K562 (cell line): ENCODE measurements around the gene SMAP2. TPM values are rescaled to one million over a fixed set of nuclear protein-coding genes. Genes with fewer than 3 reads are reported as not detected.

ENCODE experiments used
- CBX3 ChIP-seq, 2 experiments: IDR thresholded peaks; 1 replicate in 1 of 2; 2 replicates in 1 of 2; pipeline ENCODE4 v1.6.1; 2012; ENCODE audit warnings: inconsistent platforms in 2 of 2, low read length in 2 of 2, borderline replicate concordance in 1 of 2, control low read depth in 1 of 2
- CC2D1A ChIP-seq: fragments of 450-650 bp; IDR thresholded peaks from 2 replicates; pipeline ENCODE4 v1.6.1; 2017; ENCODE audit warnings: mild to moderate bottlenecking
- CEBPZ ChIP-seq: fragments of 150-350 bp; IDR thresholded peaks from 2 replicates; pipeline ENCODE4 v1.6.1; 2014; ENCODE audit warnings: low read depth, mild to moderate bottlenecking, low read length, borderline replicate concordance
- DACH1 ChIP-seq: fragments of 450-650 bp; IDR thresholded peaks from 2 replicates; pipeline ENCODE4 v1.6.1; 2018; ENCODE audit not compliant: partially characterized antibody
- ETV5 ChIP-seq: sonication (generic); formaldehyde crosslinking; IDR thresholded peaks from 2 replicates; pipeline ENCODE4 v1.4.0; 2020; ENCODE audit warnings: low read depth, mild to moderate bottlenecking, missing genetic modification reagents
- FOSL1 ChIP-seq: fragments of 200-800 bp; sonication (Bioruptor generic); conservative IDR thresholded peaks from 2 replicates; pipeline ENCODE4 v1.6.1; 2016; ENCODE audit warnings: missing genetic modification characterization, missing compliant biosample characterization
- GATA2 ChIP-seq: sonication (generic); formaldehyde crosslinking; IDR thresholded peaks from 2 replicates; pipeline ENCODE4 v1.4.0; 2020; ENCODE audit warnings: mild to moderate bottlenecking, missing genetic modification reagents
- GATAD2A ChIP-seq: fragments of 450-650 bp; IDR thresholded peaks from 2 replicates; pipeline ENCODE4 v1.6.1; 2017
- GMEB1 ChIP-seq: fragments of 250-450 bp; sonication (Bioruptor Pico); IDR thresholded peaks from 2 replicates; pipeline ENCODE4 v1.4.0; 2020; ENCODE audit warnings: mild to moderate bottlenecking
- HIVEP1 ChIP-seq: fragments of 250-450 bp; sonication (Bioruptor Pico); IDR thresholded peaks from 2 replicates; pipeline ENCODE4 v1.4.0; 2020; ENCODE audit warnings: mild to moderate bottlenecking
- HMG20A ChIP-seq: fragments of 450-650 bp; formaldehyde crosslinking; conservative IDR thresholded peaks from 2 replicates; pipeline ENCODE4 v1.4.0; 2020; ENCODE audit warnings: mild to moderate bottlenecking, mixed read lengths
- JUN ChIP-seq, 2 experiments: sonication (generic) in 1 of 2; formaldehyde crosslinking in 1 of 2; IDR thresholded peaks; 2 replicates each; pipeline versions ENCODE4 v1.6.1 to v1.8.0; 2012 to 2022; ENCODE audit warnings: borderline replicate concordance in 2 of 2, mild to moderate bottlenecking in 2 of 2, improper control_type of control experiment in 1 of 2, low read depth in 1 of 2, low read length in 1 of 2, missing genetic modification reagents in 1 of 2
- KDM2B ChIP-seq: fragments of 250-450 bp; sonication (Bioruptor Pico); IDR thresholded peaks from 2 replicates; pipeline ENCODE4 v1.8.0; 2021; ENCODE audit warnings: mild to moderate bottlenecking, moderate library complexity
- LARP7 ChIP-seq: fragments of 450-650 bp; IDR thresholded peaks from 2 replicates; pipeline ENCODE4 v1.6.1; 2016
- LCOR ChIP-seq: sonication (generic); formaldehyde crosslinking; IDR thresholded peaks from 2 replicates; pipeline ENCODE4 v1.8.0; 2022; ENCODE audit warnings: mild to moderate bottlenecking, missing genetic modification reagents
- MAZ ChIP-seq, 2 experiments: fragments of 450-650 bp in 1 of 2; sonication (generic) in 1 of 2; formaldehyde crosslinking; IDR thresholded peaks in 1 of 2; conservative IDR thresholded peaks in 1 of 2; 2 replicates each; pipeline versions ENCODE4 v1.4.0 to v1.5.0; 2020; ENCODE audit warnings: mild to moderate bottlenecking in 1 of 2, missing genetic modification reagents in 1 of 2
- MTA2 ChIP-seq: fragments of 450-650 bp; IDR thresholded peaks from 2 replicates; pipeline ENCODE4 v1.6.1; 2016; ENCODE audit warnings: low read depth
- PHF20 ChIP-seq: fragments of 450-650 bp; IDR thresholded peaks from 2 replicates; pipeline ENCODE4 v1.6.1; 2018; ENCODE audit not compliant: partially characterized antibody
- POLR2AphosphoS2 ChIP-seq: IDR thresholded peaks from 2 replicates; pipeline ENCODE4 v1.6.1; 2012; ENCODE audit warnings: low read length, improper control_type of control experiment
- POLR2B ChIP-seq: fragments of 450-650 bp; IDR thresholded peaks from 2 replicates; pipeline ENCODE4 v1.6.1; 2018; ENCODE audit warnings: low read depth; ENCODE audit not compliant: partially characterized antibody
- SRSF3 ChIP-seq: fragments of 200-400 bp; formaldehyde crosslinking; IDR thresholded peaks from 2 replicates; pipeline ENCODE4 v1.6.1; 2016; ENCODE audit warnings: mild to moderate bottlenecking, low read length, moderate library complexity; ENCODE audit not compliant: insufficient read depth
- TCF7L2 ChIP-seq: fragments of 150-350 bp; IDR thresholded peaks from 2 replicates; pipeline ENCODE4 v1.6.1; 2016; ENCODE audit warnings: low read depth, mild to moderate bottlenecking, low read length, moderate library complexity
- TFAM ChIP-seq: fragments of 250-450 bp; sonication (Bioruptor Pico); conservative IDR thresholded peaks from 2 replicates; pipeline ENCODE4 v1.5.0; 2021; ENCODE audit warnings: mild to moderate bottlenecking, moderate library complexity
- ZC3H4 ChIP-seq: sonication (generic); formaldehyde crosslinking; IDR thresholded peaks from 2 replicates; pipeline ENCODE4 v1.9.0; 2021; ENCODE audit warnings: missing genetic modification reagents, borderline replicate concordance
- ZNF212 ChIP-seq: fragments of 450-650 bp; formaldehyde crosslinking; IDR thresholded peaks from 2 replicates; pipeline ENCODE4 v1.4.0; 2020; ENCODE audit warnings: mild to moderate bottlenecking
- ZNF347 ChIP-seq: fragments of 450-650 bp; formaldehyde crosslinking; IDR thresholded peaks from 2 replicates; pipeline ENCODE4 v1.4.0; 2020; ENCODE audit warnings: low read depth, mild to moderate bottlenecking, moderate library complexity
- polyA plus RNA-seq, 8 experiments: library from polyadenylated mRNA; depleted of rRNA in 4 of 8; stranded (reverse) in 5 of 8; unstranded in 3 of 8; fragments of >200 nt; fragmentation: Nextera tagmentation in 2 of 8; fragmentation: Illumina TruSeq in 1 of 8; extraction: Ambion mirVana in 2 of 8; extraction: Trizol in 1 of 8; gene quantifications; 2 replicates each; pipeline versions ENCODE4 v1.2.1 to v1.2.3, GENCODE V29; 2011 to 2014; ENCODE audit warnings: inconsistent platforms in 1 of 8, missing spikeins in 1 of 8
- total RNA-seq, 7 experiments: library from RNA; depleted of rRNA in 6 of 7; stranded (reverse); fragments of >200 nt in 6 of 7; fragmentation: Illumina TruSeq in 2 of 7; extraction: Trizol in 2 of 7; gene quantifications; 2 replicates each; pipeline versions ENCODE4 v1.2.1 to v1.2.3, GENCODE V29; 2011 to 2021; ENCODE audit warnings: low replicate concordance in 1 of 7

Gene SMAP2
- total and polyA plus RNA-seq, 9 of the 15 experiments (the other 6 are each of a cell fraction or from before 2014, with no cell fraction given) = 38.7 to 212 (median 94.1) TPM

- TF ChIP-seq JUN (IDR thresholded peaks at IDR 0.05; ENCODE audit: borderline replicate concordance, low read depth, low read length) (0 out of 2 replicates have a peak, but pooled peaks have one; percentile 24), JUN (CRISPR knock-in tag; IDR thresholded peaks at IDR 0.05; ENCODE audit: borderline replicate concordance) (no peak), KDM2B (no peak), DACH1 (peak; percentile 31), ZNF347 (CRISPR knock-in tag) (no peak), CEBPZ (no peak), PHF20 (no peak), POLR2B (no peak), HMG20A (CRISPR knock-in tag) (no peak), SRSF3 (no peak), ETV5 (CRISPR knock-in tag) (peak; percentile 13; the same call in 1 of the 2 replicates), MTA2 (no peak), POLR2AphosphoS2 (no peak), CC2D1A (peak; percentile 90), GATA2 (no peak), TCF7L2 (no peak), GATAD2A (no peak), ZC3H4 (CRISPR knock-in tag) (no peak), HIVEP1 (no peak), CBX3 (IDR thresholded peaks at IDR 0.05; ENCODE audit: borderline replicate concordance in 1 of 2, low read length in 2 of 2) (no peak), LARP7 (no peak), MAZ (CRISPR knock-in tag; conservative IDR thresholded peaks at IDR 0.05 in 1 of 2, IDR thresholded peaks at IDR 0.05 in 1 of 2) (0 out of 4 replicates have a peak, but pooled peaks of 1 of the 2 experiments have one; percentile 25), GMEB1 (no peak), TFAM (no peak), ZNF212 (CRISPR knock-in tag) (no peak), LCOR (CRISPR knock-in tag) (peak; percentile 85; the same call in 1 of the 2 replicates), FOSL1 (tag) (0 out of 2 replicates have a peak, but pooled peaks have one; percentile 18)
Observed at GRCh38 chr1:40338745-40339419, 34.6 kb upstream of the SMAP2 start (continued).
